Left lung (tissue), 10 donors: Measurements from ENCODE around the gene RASGRF2. TPM values are rescaled to one million over a fixed set of nuclear protein-coding genes. Genes with fewer than 3 reads are reported as not detected.
"Not testable (repeated sequence)": the region's sequence is repeated elsewhere in the genome, so short reads cannot be mapped to it uniquely, and the experiment has no call there.

Experiments
- ATAC-seq: fragments of 200-7000 bp; cut with Tn5 transposase; one replicate; pipeline ENCODE4 v1.9.1; 2020; ENCODE audit warnings: moderate library complexity
- DNase-seq, 4 donors: peaks; one replicate each; pipeline ENCODE4 v3.0.0-alpha.2; 2013 to 2020
- H3K27ac ChIP-seq, 2 donors: fragments of 200-600 bp; sonication (generic) in 1 of 2; one replicate each; pipeline versions ENCODE4 v1.5.0 to v1.8.0; 2020 to 2021
- H3K27me3 ChIP-seq, 2 donors: fragments of 200-600 bp; sonication (generic) in 1 of 2; one replicate each; pipeline versions ENCODE4 v1.5.0 to v1.8.0; 2020 to 2021
- H3K36me3 ChIP-seq, 2 donors: fragments of 200-600 bp; sonication (generic) in 1 of 2; one replicate each; pipeline versions ENCODE4 v1.5.0 to v1.8.0; 2020 to 2021
- H3K4me1 ChIP-seq, 2 donors: fragments of 200-600 bp; one replicate each; pipeline ENCODE4 v1.8.0; 2021
- H3K4me3 ChIP-seq, 2 donors: fragments of 200-600 bp; sonication (generic) in 1 of 2; one replicate each; pipeline versions ENCODE4 v1.5.0 to v1.8.0; 2020 to 2021; ENCODE audit warnings: mild to moderate bottlenecking in 1 of 2
- H3K9me3 ChIP-seq, 2 donors: fragments of 200-600 bp; sonication (generic) in 1 of 2; one replicate each; pipeline versions ENCODE4 v1.5.0 to v1.8.0; 2020 to 2021
- CTCF ChIP-seq, 2 donors: fragments of 200-600 bp; sonication (generic) in 1 of 2; IDR thresholded peaks; one replicate each; pipeline versions ENCODE4 v1.5.0 to v1.8.0; 2021; ENCODE audit warnings: antibody characterized with exemption in 2 of 2
- intact Hi-C, 2 donors: fragments of 100-400 bp; cut with DNase I; formaldehyde crosslinking; loops; one replicate each; pipeline versions ENCODE4 v1.11.2 to v1.14.2; 2022
- polyA plus RNA-seq, 6 donors: library from polyadenylated mRNA; unstranded; fragments of 120-200 nt; gene quantifications; one replicate each; pipeline ENCODE4 v1.2.1, GENCODE V29; 2013; ENCODE audit not compliant: insufficient read length in 6 of 6
- total RNA-seq, 2 donors: library from RNA; stranded (reverse); fragmentation: NEBNext Ultra II Directional; extraction: Animal tissue kit (Norgen Biotek cat#: 25700); gene quantifications; one replicate each; pipeline ENCODE4 v1.2.1, GENCODE V29; 2021
- donor health status: DM: no; HTN: yes; CAD: no.
- donor health status: DM: no; HTN: no; CAD: no.

The RASGRF2 gene
- total and polyA plus RNA-seq, 8 donors = 1.3 to 7.5 (median 2.8) TPM

- no peaks in the 10 kb centered on the region for H3K4me1 ChIP-seq
- ATAC-seq (no peak), DNase-seq (no peak)
- no peak for TF ChIP-seq CTCF (IDR thresholded peaks at IDR 0.05)
- H3K27me3 ChIP-seq = no peaks in the 10 kb centered on the region
- H3K36me3 ChIP-seq = no peaks in the 10 kb centered on the region
- intact Hi-C loops = no loop called here
- no peak overlapping the region for H3K4me3 ChIP-seq
- H3K9me3 ChIP-seq = no peaks in the 10 kb centered on the region
- H3K27ac ChIP-seq = no peak overlapping the region
Measured at GRCh38 chr5:81021951-81022687, 62.0 kb downstream of the RASGRF2 start.

- Histone ChIP-seq H3K4me1 (no peaks in the 10 kb centered on the region), H3K9me3 (no peaks in the 10 kb centered on the region), H3K27ac (no peak overlapping the region), H3K4me3 (no peak overlapping the region), H3K36me3 (no peaks in the 10 kb centered on the region), H3K27me3 (no peaks in the 10 kb centered on the region)
- intact Hi-C loops = no loop called here
- TF ChIP-seq CTCF (IDR thresholded peaks at IDR 0.05) = no peak
- ATAC-seq (no peak), DNase-seq (no peak)
Measured at GRCh38 chr5:81022688-81023084, 62.5 kb downstream of the RASGRF2 start.

GRCh38 chr5:81023261-81023970 lies 63.3 kb downstream of the RASGRF2 start:
- Histone ChIP-seq H3K4me3 (no peak overlapping the region), H3K9me3 (no peaks in the 10 kb centered on the region), H3K27me3 (no peaks in the 10 kb centered on the region), H3K4me1 (no peaks in the 10 kb centered on the region), H3K27ac (no peak overlapping the region), H3K36me3 (no peaks in the 10 kb centered on the region)
- no peak for TF ChIP-seq CTCF (IDR thresholded peaks at IDR 0.05)
- ATAC-seq = no peak
- intact Hi-C loops = no loop called here
- no peak for DNase-seq

- Histone ChIP-seq H3K9me3 (peaks cover 0 to 8% of the 10 kb centered on the region in 2 donors), H3K36me3 (no peaks in the 10 kb centered on the region), H3K4me3 (no peak overlapping the region), H3K27me3 (no peaks in the 10 kb centered on the region), H3K4me1 (no peaks in the 10 kb centered on the region), H3K27ac (no peak overlapping the region)
- intact Hi-C loops = no loop called here
- DNase-seq = no peak
- ATAC-seq = no peak
- TF ChIP-seq CTCF (IDR thresholded peaks at IDR 0.05) = no peak
Measured at GRCh38 chr5:81027481-81028058, 67.4 kb downstream of the RASGRF2 start.

- H3K27ac ChIP-seq, H3K36me3 ChIP-seq, H3K9me3 ChIP-seq, intact Hi-C loops, H3K27me3 ChIP-seq, H3K4me3 ChIP-seq, ATAC-seq, DNase-seq, H3K4me1 ChIP-seq: not testable (repeated sequence)
Measured at GRCh38 chr5:81028888-81029287, 68.7 kb downstream of the RASGRF2 start.

- H3K27ac ChIP-seq, H3K4me3 ChIP-seq, H3K9me3 ChIP-seq, intact Hi-C loops, H3K27me3 ChIP-seq, H3K36me3 ChIP-seq, ATAC-seq, H3K4me1 ChIP-seq, DNase-seq: not testable (repeated sequence)
Measured at GRCh38 chr5:81029736-81030135, 69.6 kb downstream of the RASGRF2 start.

- DNase-seq, H3K4me1 ChIP-seq, intact Hi-C loops, H3K27ac ChIP-seq, H3K4me3 ChIP-seq, H3K27me3 ChIP-seq, ATAC-seq, H3K36me3 ChIP-seq: not testable (repeated sequence)
- H3K9me3 ChIP-seq = peaks cover 0 to 11% of the 10 kb centered on the region in 2 donors
Measured at GRCh38 chr5:81030236-81031034, 70.3 kb downstream of the RASGRF2 start.
